Osteocyte (in vitro differentiated cells): ENCODE results near the gene KRTAP10-5. TPM values are rescaled to one million over a fixed set of nuclear protein-coding genes. Genes with fewer than 3 reads are reported as not detected.
A peak's percentile ranks its signal among the peaks of the same experiment; 100 is the strongest.

Experiments used
- DNase-seq: peaks from one replicate; pipeline ENCODE4 v3.0.0; 2021; ENCODE audit warnings: mixed read lengths; ENCODE audit not compliant: unreplicated experiment; ENCODE audit errors: extremely low spot score
- H3K27ac Mint-ChIP-seq: one replicate; pipeline ENCODE4 v1.8.0; 2021; ENCODE audit warnings: mild to moderate bottlenecking, mixed read lengths; ENCODE audit not compliant: unreplicated experiment
- H3K27me3 Mint-ChIP-seq: one replicate; pipeline ENCODE4 v1.8.0; 2021; ENCODE audit warnings: mixed read lengths; ENCODE audit not compliant: unreplicated experiment
- H3K36me3 Mint-ChIP-seq: one replicate; pipeline ENCODE4 v1.8.0; 2021; ENCODE audit warnings: mixed read lengths; ENCODE audit not compliant: unreplicated experiment
- H3K4me1 Mint-ChIP-seq: one replicate; pipeline ENCODE4 v1.8.0; 2021; ENCODE audit warnings: mixed read lengths; ENCODE audit not compliant: unreplicated experiment
- H3K4me3 Mint-ChIP-seq: one replicate; pipeline ENCODE4 v1.8.0; 2021; ENCODE audit warnings: mild to moderate bottlenecking, moderate library complexity, mixed read lengths; ENCODE audit not compliant: unreplicated experiment
- H3K9me3 Mint-ChIP-seq: one replicate; pipeline ENCODE4 v1.8.0; 2021; ENCODE audit warnings: mixed read lengths; ENCODE audit not compliant: unreplicated experiment
- total RNA-seq: library from RNA; stranded (reverse); gene quantifications from 2 replicates; pipeline ENCODE4 v1.2.1, GENCODE V29; 2021
- TF ChIP-seq, protein P1 (sequence below): fragments of 200-600 bp; sonication (generic); IDR thresholded peaks from 2 replicates; pipeline ENCODE4 v1.5.0; 2021; ENCODE audit warnings: antibody characterized with exemption, mild to moderate bottlenecking, moderate library complexity

KRTAP10-5 gene
- total RNA-seq, 1 donor from 2014 or later: not detected

DNA sequence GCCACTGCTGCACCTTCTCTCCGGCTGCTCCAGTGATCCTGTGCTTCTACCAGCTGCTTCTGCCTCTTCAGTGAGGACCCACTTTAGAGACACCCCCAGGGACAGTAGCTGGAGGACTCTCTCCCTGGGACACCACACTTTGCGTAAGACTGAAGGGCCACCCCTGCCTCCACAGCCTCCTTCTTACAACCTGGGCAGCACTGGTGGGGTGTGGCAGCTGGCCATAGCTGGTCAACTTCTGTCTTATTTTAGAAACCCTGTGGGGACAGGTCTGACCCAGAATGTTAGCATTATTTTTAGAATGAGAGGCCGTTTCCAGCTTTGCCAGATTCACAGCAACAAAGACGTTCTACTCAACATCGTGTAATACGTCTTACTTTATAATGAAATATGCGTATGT lies 45.4 kb upstream of the KRTAP10-5 start:
- DNase-seq: peak; percentile 78
- no peak overlapping the region for H3K4me3 Mint-ChIP-seq
- TF ChIP-seq, protein P1, sequence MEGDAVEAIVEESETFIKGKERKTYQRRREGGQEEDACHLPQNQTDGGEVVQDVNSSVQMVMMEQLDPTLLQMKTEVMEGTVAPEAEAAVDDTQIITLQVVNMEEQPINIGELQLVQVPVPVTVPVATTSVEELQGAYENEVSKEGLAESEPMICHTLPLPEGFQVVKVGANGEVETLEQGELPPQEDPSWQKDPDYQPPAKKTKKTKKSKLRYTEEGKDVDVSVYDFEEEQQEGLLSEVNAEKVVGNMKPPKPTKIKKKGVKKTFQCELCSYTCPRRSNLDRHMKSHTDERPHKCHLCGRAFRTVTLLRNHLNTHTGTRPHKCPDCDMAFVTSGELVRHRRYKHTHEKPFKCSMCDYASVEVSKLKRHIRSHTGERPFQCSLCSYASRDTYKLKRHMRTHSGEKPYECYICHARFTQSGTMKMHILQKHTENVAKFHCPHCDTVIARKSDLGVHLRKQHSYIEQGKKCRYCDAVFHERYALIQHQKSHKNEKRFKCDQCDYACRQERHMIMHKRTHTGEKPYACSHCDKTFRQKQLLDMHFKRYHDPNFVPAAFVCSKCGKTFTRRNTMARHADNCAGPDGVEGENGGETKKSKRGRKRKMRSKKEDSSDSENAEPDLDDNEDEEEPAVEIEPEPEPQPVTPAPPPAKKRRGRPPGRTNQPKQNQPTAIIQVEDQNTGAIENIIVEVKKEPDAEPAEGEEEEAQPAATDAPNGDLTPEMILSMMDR: no peak
- H3K4me1 Mint-ChIP-seq: no peaks in the 10 kb centered on the region
- no peak overlapping the region for H3K27ac Mint-ChIP-seq
- H3K27me3 Mint-ChIP-seq: no peaks in the 10 kb centered on the region
- H3K9me3 Mint-ChIP-seq: peaks cover 37% of the 10 kb centered on the region
- H3K36me3 Mint-ChIP-seq: no peaks in the 10 kb centered on the region

DNA sequence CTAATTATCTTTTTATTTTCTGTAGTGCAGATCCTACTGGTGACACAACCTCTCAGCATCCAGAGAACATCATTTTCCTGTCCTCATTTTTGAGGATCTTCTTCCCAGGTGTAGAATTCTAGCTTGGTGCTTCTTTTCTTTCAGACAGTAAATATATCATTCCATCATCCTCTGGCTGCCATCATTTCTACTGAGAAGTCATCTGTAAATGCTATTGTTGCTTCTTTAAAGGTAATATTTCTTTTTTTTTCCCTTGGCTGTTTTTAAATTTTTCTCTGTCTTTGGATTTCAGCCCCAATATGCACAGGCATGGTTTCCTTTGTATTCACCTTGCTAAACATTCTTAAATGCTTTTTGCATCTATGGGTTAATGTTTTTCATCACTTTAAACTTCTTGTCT lies 43.2 kb upstream of the KRTAP10-5 start:
- no peak overlapping the region for H3K4me3 Mint-ChIP-seq
- peaks cover 44% of the 10 kb centered on the region for H3K9me3 Mint-ChIP-seq
- H3K4me1 Mint-ChIP-seq: no peaks in the 10 kb centered on the region
- H3K27ac Mint-ChIP-seq: no peak overlapping the region
- TF ChIP-seq, protein P1: no peak
- H3K36me3 Mint-ChIP-seq: no peaks in the 10 kb centered on the region
- peaks cover 7% of the 10 kb centered on the region for H3K27me3 Mint-ChIP-seq
- DNase-seq: no peak

DNA sequence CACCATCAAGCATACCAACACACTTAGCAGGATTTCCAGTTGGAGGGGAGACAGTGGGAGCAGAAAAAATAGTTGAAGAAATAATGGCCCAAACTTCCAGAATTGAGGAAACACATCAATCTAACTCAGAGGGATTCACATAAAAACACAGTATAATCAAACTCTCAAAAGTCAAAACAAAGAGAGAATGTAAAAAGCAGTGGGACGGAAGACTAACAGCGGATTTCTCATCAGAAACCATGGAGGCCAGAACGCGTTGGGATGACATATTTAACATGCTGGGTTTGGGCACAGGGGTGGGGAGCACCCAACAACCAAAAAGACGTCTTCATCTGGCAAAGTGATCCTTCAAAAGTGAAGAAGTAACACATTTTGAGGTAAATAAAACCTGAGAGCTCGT lies 39.5 kb upstream of the KRTAP10-5 start:
- H3K27ac Mint-ChIP-seq: no peak overlapping the region
- TF ChIP-seq, protein P1: no peak
- H3K4me3 Mint-ChIP-seq: no peak overlapping the region
- no peaks in the 10 kb centered on the region for H3K36me3 Mint-ChIP-seq
- H3K9me3 Mint-ChIP-seq: peaks cover 41% of the 10 kb centered on the region
- no peak for DNase-seq
- H3K4me1 Mint-ChIP-seq: no peaks in the 10 kb centered on the region
- peaks cover 11% of the 10 kb centered on the region for H3K27me3 Mint-ChIP-seq

DNA sequence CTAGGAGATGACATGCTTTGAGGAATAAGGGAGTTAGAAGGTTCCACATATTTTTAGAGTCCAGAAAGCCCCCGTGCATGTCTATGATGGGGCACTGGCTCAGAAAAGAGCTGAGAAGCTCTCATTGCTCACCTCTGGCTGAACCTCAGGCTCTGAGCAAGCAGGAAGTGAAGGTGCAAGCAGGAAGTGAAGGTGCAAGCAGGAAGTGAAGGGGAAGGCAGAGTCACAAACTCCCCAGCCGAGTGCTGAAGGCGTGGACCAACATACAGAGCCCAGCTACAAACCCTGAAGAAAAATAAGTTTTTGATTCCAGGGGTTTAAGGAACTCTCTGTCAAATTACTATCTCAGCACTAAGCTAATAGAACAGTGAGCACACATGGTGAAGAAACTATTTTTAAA lies 38.5 kb upstream of the KRTAP10-5 start:
- Mint-ChIP-seq H3K27ac (no peak overlapping the region), H3K4me1 (no peaks in the 10 kb centered on the region), H3K27me3 (peaks cover 11% of the 10 kb centered on the region), H3K4me3 (no peak overlapping the region), H3K9me3 (peaks cover 32% of the 10 kb centered on the region), H3K36me3 (no peaks in the 10 kb centered on the region)
- DNase-seq: no peak
- TF ChIP-seq, protein P1: no peak

DNA sequence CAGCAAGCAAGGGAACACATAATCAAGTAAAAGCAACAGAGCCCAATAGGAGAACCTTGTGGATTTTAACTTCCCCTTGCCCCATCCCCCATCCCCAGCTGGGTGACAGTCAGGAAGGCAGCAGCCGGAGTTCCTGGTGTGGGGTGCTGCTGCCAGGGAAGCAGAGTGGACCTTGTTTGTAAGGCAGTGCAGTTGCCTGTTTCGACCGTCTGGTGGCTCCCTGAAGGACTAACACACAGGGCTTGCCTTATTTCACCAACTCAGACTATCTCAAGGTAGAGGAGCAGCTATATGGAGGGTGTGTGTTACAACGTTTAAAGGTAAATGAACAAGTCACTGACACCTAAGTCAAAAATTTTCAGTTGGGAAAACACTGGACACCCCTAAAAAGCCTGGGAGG lies 38.1 kb upstream of the KRTAP10-5 start:
- Mint-ChIP-seq H3K9me3 (peaks cover 29% of the 10 kb centered on the region), H3K27me3 (peaks cover 11% of the 10 kb centered on the region)
- DNase-seq: peak; percentile 49

More for the DNA sequence above, 38.1 kb upstream of the KRTAP10-5 start:
- TF ChIP-seq, protein P1: peak; percentile 13
- Mint-ChIP-seq H3K4me1 (no peaks in the 10 kb centered on the region), H3K27ac (no peak overlapping the region), H3K4me3 (no peak overlapping the region), H3K36me3 (no peaks in the 10 kb centered on the region)
